PC-9 (cell line): Measurements from ENCODE around the gene ELK4.

Experiments
- EZH2 ChIP-seq: fragments of 200-600 bp; sonication (generic); IDR thresholded peaks from 2 replicates; pipeline ENCODE4 v1.8.0; 2017; ENCODE audit warnings: antibody characterized with exemption, low read depth
- TF ChIP-seq, protein P1 (sequence below): fragments of 200-600 bp; sonication (generic); conservative IDR thresholded peaks from 2 replicates; pipeline ENCODE4 v1.6.1; 2017; ENCODE audit warnings: mixed run types, antibody characterized with exemption, mild to moderate bottlenecking, moderate library complexity

DNA sequence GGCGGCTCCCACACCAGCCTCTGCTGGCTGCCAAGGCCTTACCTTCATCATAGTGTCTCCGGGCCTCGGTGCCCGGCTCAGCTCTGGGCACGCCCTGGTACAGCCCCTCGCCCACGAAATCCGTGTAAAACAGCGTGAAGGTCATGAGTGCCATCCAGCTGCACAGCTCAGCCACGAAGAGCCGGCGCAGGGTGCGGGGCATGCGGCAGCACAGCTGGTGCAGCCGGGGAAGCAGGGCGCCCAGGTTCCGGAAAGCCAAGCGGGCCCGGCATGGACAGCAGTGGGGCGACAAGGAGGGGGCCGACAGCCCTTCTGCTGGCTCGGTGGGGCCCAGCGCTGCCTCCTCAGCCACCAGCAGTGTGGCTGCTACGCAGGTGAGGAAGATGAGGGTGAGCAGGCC lies 31.0 kb upstream of the ELK4 start:
- TF ChIP-seq, protein P1, sequence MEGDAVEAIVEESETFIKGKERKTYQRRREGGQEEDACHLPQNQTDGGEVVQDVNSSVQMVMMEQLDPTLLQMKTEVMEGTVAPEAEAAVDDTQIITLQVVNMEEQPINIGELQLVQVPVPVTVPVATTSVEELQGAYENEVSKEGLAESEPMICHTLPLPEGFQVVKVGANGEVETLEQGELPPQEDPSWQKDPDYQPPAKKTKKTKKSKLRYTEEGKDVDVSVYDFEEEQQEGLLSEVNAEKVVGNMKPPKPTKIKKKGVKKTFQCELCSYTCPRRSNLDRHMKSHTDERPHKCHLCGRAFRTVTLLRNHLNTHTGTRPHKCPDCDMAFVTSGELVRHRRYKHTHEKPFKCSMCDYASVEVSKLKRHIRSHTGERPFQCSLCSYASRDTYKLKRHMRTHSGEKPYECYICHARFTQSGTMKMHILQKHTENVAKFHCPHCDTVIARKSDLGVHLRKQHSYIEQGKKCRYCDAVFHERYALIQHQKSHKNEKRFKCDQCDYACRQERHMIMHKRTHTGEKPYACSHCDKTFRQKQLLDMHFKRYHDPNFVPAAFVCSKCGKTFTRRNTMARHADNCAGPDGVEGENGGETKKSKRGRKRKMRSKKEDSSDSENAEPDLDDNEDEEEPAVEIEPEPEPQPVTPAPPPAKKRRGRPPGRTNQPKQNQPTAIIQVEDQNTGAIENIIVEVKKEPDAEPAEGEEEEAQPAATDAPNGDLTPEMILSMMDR, result no peak
- TF ChIP-seq EZH2, result no peak
